Activated CD8-positive, alpha-beta memory T cell treated with anti-CD3 and anti-CD28 coated beads, Interleukin-2, amount 10 ng/mL, durations not matched to agents 7 days and 5 days (primary cell): Measurements from ENCODE around the gene RAD51B. TPM values are rescaled to one million over a fixed set of nuclear protein-coding genes. Genes with fewer than 3 reads are reported as not detected.

Experiments
- ATAC-seq: fragments of 150-1000 bp; cut with Tn5 transposase; one replicate; pipeline ENCODE4 v1.10.0; 2021; ENCODE audit warnings: moderate library complexity
- CTCF ChIA-PET: fragments of 350-600 bp; sonication (Branson Sonifier 250); formaldehyde crosslinking; loops from one replicate; lab custom pipeline; 2021; ENCODE audit warnings: antibody characterized with exemption; lab: Charles Lee
- DNase-seq: peaks from one replicate; pipeline ENCODE4 v3.0.0-alpha.2; 2020
- H3K27ac Mint-ChIP-seq: one replicate; pipeline ENCODE4 v1.8.0; 2021; ENCODE audit warnings: mild to moderate bottlenecking, mixed read lengths
- H3K27me3 Mint-ChIP-seq: one replicate; pipeline ENCODE4 v1.8.0; 2021; ENCODE audit warnings: mixed read lengths
- H3K36me3 Mint-ChIP-seq: one replicate; pipeline ENCODE4 v1.8.0; 2021; ENCODE audit warnings: mild to moderate bottlenecking, mixed read lengths
- H3K4me1 Mint-ChIP-seq: one replicate; pipeline ENCODE4 v1.8.0; 2021; ENCODE audit warnings: mixed read lengths
- H3K4me3 Mint-ChIP-seq: one replicate; pipeline ENCODE4 v1.8.0; 2021; ENCODE audit warnings: mild to moderate bottlenecking, moderate library complexity, mixed read lengths
- H3K9me3 Mint-ChIP-seq: one replicate; pipeline ENCODE4 v1.8.0; 2022; ENCODE audit warnings: low read depth, mixed read lengths
- total RNA-seq, 2 experiments: library from RNA; stranded (reverse); gene quantifications; one replicate each; pipeline ENCODE4 v1.2.3, GENCODE V29; 2021

Gene RAD51B
- total RNA-seq, 2 experiments from 2014 or later = 35.3 to 55.5 TPM

DNA sequence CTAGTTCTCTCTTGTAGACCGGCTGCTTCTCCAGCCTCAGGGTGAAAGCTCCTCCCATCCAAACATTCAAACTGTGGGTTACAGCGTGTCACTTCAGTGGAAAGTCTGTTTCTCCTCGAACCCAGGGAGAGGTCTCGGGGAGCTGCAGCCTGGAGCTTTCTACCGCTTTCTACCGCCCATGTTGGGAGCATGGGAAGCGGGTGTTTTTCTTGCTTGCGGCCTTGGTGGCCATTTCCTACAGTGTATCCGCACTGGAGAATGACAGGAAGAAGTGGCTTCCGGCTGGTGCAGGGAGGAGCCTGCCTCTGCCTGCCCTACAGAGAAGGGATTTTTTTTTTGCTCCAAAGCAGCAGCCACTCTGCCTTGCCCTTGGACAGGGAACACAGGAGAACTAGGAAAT lies 952.1 kb downstream of the RAD51B start:
- peaks cover 16% of the 10 kb centered on the region for H3K4me1 Mint-ChIP-seq
- ATAC-seq = peak; percentile 60
- H3K36me3 Mint-ChIP-seq = peaks cover 8% of the 10 kb centered on the region
- no peak overlapping the region for H3K27ac Mint-ChIP-seq
- CTCF ChIA-PET = interaction anchor here (1.3 kb wide), 1 partner anchor 18 kb away, joined by 7 read pairs; no protein-coding TSS in a partner anchor
- peaks cover 3% of the 10 kb centered on the region for H3K9me3 Mint-ChIP-seq
- H3K27me3 Mint-ChIP-seq = no peaks in the 10 kb centered on the region
- no peak for DNase-seq
- H3K4me3 Mint-ChIP-seq = no peak overlapping the region

DNA sequence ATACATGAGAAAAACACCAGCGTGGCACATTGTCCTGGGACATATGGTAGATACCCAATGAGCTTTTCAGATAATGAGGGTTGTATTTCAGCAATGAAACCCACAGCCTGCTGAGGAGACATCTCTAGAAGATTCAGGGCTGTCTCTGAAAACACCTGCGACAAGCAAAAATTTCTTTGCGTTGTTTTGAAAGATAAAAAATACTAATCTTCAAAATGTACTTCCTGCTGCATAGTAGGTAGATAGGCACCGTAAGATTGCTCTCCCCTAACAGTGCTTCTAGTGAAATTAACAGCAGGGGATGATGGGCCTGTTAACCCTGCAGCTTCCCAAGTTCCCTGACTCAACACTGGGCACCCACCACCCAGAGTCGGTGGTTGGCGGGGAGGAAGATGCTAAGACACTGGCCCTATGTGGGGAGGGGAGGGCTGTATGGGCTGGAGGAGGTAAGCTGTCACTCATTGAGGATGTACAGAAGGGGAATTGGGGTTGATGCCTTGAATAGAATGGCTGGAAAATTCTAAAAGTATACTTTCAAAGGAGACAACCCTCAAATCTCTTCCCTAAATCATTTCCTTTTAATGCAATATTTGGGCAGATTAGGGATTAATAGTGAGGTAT lies 953.3 kb downstream of the RAD51B start:
- ATAC-seq (no peak), DNase-seq (no peak)
- H3K27ac Mint-ChIP-seq = no peak overlapping the region
- H3K27me3 Mint-ChIP-seq = no peaks in the 10 kb centered on the region
- peaks cover 3% of the 10 kb centered on the region for H3K9me3 Mint-ChIP-seq
- peaks cover 16% of the 10 kb centered on the region for H3K4me1 Mint-ChIP-seq
- CTCF ChIA-PET = interaction anchor here (2.3 kb wide), 1 partner anchor 17 kb away, joined by 7 read pairs; no protein-coding TSS in a partner anchor
- no peak overlapping the region for H3K4me3 Mint-ChIP-seq
- H3K36me3 Mint-ChIP-seq = peaks cover 8% of the 10 kb centered on the region

DNA sequence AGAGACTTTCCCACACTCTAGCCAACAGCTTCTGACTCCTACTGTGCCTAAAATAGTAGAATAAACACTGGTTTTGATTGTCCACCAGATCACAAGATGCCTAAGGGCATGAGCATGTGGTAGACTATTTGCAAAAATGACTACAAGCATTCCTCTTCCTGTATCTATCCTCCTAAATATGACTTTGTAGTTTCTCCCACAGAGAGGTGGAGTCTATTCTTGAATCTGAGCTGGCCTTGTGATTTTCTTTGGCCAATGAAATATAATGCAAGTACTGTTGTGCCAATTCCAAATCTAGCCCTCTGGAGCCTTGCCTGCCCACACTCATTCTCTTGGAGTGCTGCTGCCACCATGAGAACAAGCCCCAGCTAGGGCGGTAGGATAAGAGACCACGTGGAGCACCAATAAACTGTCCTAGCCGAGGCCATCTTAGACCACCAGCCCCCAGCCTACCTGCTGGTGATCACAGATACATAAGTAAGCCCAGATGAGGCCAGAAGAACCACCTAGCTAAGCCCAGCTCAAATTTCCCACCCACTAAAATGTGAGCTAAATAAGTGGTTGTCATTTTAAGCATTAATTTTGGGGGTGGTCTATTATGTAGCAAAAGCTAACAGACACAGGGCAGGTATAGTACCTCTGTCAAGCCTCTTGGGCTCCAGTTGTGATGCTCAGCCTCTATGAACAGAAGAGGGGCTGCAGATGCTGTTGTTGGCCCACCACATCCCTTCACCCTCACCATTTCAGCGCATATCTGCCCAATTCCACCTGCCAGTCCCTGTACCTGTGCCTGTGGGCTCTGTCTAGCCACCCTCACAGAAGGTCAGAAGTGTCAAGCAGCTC lies 955.4 kb downstream of the RAD51B start:
- Mint-ChIP-seq H3K4me3 (no peak overlapping the region), H3K27me3 (no peaks in the 10 kb centered on the region), H3K36me3 (peaks cover 8% of the 10 kb centered on the region), H3K9me3 (peaks cover 3% of the 10 kb centered on the region), H3K4me1 (peaks cover 32% of the 10 kb centered on the region), H3K27ac (no peak overlapping the region)
- CTCF ChIA-PET = interaction anchor here (1.0 to 2.3 kb wide), 3 partner anchors 9 to 15 kb away, joined by 3 to 7 read pairs (median 3); no protein-coding TSS in a partner anchor
- DNase-seq (no peak), ATAC-seq (no peak)

DNA sequence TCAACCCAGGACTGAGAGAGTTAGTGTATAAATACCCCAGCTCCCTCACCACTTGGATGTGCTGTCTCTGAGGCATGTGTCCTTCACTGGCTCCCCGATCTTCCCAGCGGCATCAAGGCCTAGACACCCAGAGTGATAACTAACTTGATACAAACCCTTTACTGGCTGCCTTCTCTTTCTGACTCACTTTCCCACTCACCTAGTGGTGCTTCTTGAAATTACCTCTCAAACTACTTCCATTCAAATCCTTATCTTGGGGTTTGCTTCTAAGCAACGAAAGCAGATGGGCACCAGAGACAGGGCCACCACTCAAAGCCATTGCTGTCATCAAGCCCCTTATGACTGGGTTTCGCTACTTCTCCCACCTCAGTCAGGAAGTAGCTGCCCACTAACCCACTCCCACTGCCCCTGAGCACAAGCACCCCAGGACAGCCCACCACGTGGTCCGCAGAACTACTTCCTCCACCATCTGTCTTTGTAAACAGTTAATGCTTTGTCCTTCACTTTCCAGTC lies 956.1 kb downstream of the RAD51B start:
- CTCF ChIA-PET = interaction anchor here (1.1 kb wide), 1 partner anchor 14 kb away, joined by 3 read pairs; no protein-coding TSS in a partner anchor
- Mint-ChIP-seq H3K36me3 (peaks cover 8% of the 10 kb centered on the region), H3K27me3 (no peaks in the 10 kb centered on the region)

DNA sequence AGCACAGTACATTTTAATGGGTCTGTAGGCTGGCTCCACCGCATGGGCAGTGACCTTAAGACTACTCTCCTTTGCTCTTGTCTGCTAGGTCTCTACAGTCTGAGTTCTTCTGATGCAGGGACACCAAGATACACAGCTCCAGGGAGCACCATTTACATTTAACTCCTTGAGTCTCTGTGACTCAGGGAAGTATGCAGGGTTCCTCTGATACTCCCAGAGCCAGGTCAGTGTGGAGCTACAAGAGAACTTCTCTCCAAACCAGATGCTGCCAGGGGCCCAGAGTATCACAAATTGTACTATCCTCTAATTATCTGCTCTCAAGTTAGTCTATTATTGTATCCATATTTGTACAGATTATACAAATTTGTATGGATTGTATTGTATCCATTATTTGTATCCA lies 958.1 kb downstream of the RAD51B start:
- no peak overlapping the region for H3K27ac Mint-ChIP-seq
- no peaks in the 10 kb centered on the region for H3K27me3 Mint-ChIP-seq
- peaks cover 44% of the 10 kb centered on the region for H3K4me1 Mint-ChIP-seq
- peaks cover 8% of the 10 kb centered on the region for H3K36me3 Mint-ChIP-seq
- H3K4me3 Mint-ChIP-seq = no peak overlapping the region
- H3K9me3 Mint-ChIP-seq = peaks cover 3% of the 10 kb centered on the region
- ATAC-seq (no peak), DNase-seq (no peak)
- CTCF ChIA-PET = no interaction called here

More for the DNA sequence above, 956.1 kb downstream of the RAD51B start:
- Mint-ChIP-seq H3K27ac (no peak overlapping the region), H3K9me3 (peaks cover 3% of the 10 kb centered on the region), H3K4me3 (no peak overlapping the region), H3K4me1 (peaks cover 39% of the 10 kb centered on the region)
- ATAC-seq (no peak), DNase-seq (no peak)

Other genes starting within 250 kb of the RAD51B start
- gene PIGH, start 219.5 kb upstream of the RAD51B start, total RNA-seq = 10 to 100 TPM; 16.3 to 17.1 TPM
- gene ARG2, start 199.9 kb upstream of the RAD51B start, total RNA-seq = 10 to 100 TPM in 1 of 2 experiments, 1 to 10 TPM in 1; 6.2 to 13.6 TPM
- 10 to 100 TPM; 69.2 to 73.5 TPM for gene VTI1B, start 145.1 kb upstream of the RAD51B start, total RNA-seq
- gene RDH11, start 124.0 kb upstream of the RAD51B start, total RNA-seq = 10 to 100 TPM; 49.6 to 59.8 TPM
- not detected for gene RDH12, start 117.9 kb upstream of the RAD51B start, total RNA-seq
- gene ZFYVE26, start 3.2 kb upstream of the RAD51B start, total RNA-seq = 10 to 100 TPM; 25.3 to 27.0 TPM